A673 (cell line): ENCODE measurements around the gene LRP8. TPM values are rescaled to one million over a fixed set of nuclear protein-coding genes. Genes with fewer than 3 reads are reported as not detected.

Source experiments
- BruUV-seq: library from RNA; stranded (reverse); fragments of 400-500 nt; replicated peaks from 2 replicates; lab custom pipeline; 2021; lab: Mats Ljungman, UMichigan
- CTCF ChIA-PET: fragments of 300-600 bp; sonication (Branson Sonifier 250); formaldehyde crosslinking; loops from one replicate; lab custom pipeline; 2022; ENCODE audit warnings: antibody characterized with exemption; lab: Charles Lee
- POLR2A ChIA-PET: fragments of 300-600 bp; sonication (Branson Sonifier 250); formaldehyde crosslinking; loops from one replicate; lab custom pipeline; 2022; ENCODE audit warnings: antibody characterized with exemption; ENCODE audit not compliant: low non-redundant PET; lab: Charles Lee
- DNase-seq: peaks from one replicate; pipeline ENCODE4 v3.0.0-alpha.2; 2015; ENCODE audit warnings: low spot score
- H3K27ac ChIP-seq: fragments of 200-600 bp; sonication (generic); 2 replicates; pipeline ENCODE4 v1.5.1; 2016; ENCODE audit warnings: mixed run types, low read depth, mild to moderate bottlenecking, mixed read lengths, antibody characterized with exemption, low read length; ENCODE audit not compliant: poor library complexity, severe bottlenecking
- H3K27me3 ChIP-seq: fragments of 200-600 bp; sonication (generic); replicated peaks from 2 replicates; pipeline ENCODE4 v1.6.1; 2017; ENCODE audit warnings: mixed run types, low read depth, mild to moderate bottlenecking, mixed read lengths, antibody characterized with exemption, low read length; ENCODE audit not compliant: insufficient read depth, poor library complexity
- H3K36me3 ChIP-seq: fragments of 200-600 bp; sonication (generic); 2 replicates; pipeline ENCODE4 v1.6.1; 2016; ENCODE audit warnings: mixed run types, mild to moderate bottlenecking, mixed read lengths, antibody characterized with exemption, low read length; ENCODE audit not compliant: insufficient read depth, poor library complexity, severe bottlenecking
- H3K4me1 ChIP-seq: fragments of 200-600 bp; sonication (generic); 2 replicates; pipeline ENCODE4 v1.6.1; 2017; ENCODE audit warnings: mixed run types, mild to moderate bottlenecking, mixed read lengths, antibody characterized with exemption, low read length; ENCODE audit not compliant: insufficient read depth, poor library complexity, severe bottlenecking
- H3K4me3 ChIP-seq: fragments of 200-600 bp; sonication (generic); 2 replicates; pipeline ENCODE4 v1.5.1; 2016; ENCODE audit warnings: low read depth, mixed run types, mild to moderate bottlenecking, mixed read lengths, low read length; ENCODE audit not compliant: poor library complexity, severe bottlenecking
- H3K9me3 ChIP-seq: fragments of 200-600 bp; sonication (generic); 2 replicates; pipeline ENCODE4 v1.6.1; 2016; ENCODE audit warnings: mixed run types, low read depth, mild to moderate bottlenecking, mixed read lengths, antibody characterized with exemption, low read length; ENCODE audit not compliant: poor library complexity, severe bottlenecking
- CTCF ChIP-seq: fragments of 300-800, 200-600 bp; sonication (generic); conservative IDR thresholded peaks from 2 replicates; pipeline ENCODE4 v1.5.1; 2017; ENCODE audit warnings: low read depth, mild to moderate bottlenecking, antibody characterized with exemption, low read length, moderate library complexity, mixed read lengths
- EZH2 ChIP-seq: fragments of 200-600 bp; sonication (generic); IDR thresholded peaks from 2 replicates; pipeline ENCODE4 v1.6.1; 2017; ENCODE audit warnings: borderline replicate concordance, low read depth, mild to moderate bottlenecking, mixed read lengths, antibody characterized with exemption, low read length; ENCODE audit not compliant: poor library complexity, severe bottlenecking
- intact Hi-C: fragments of 100-400 bp; cut with micrococcal nuclease; formaldehyde crosslinking; loops from one replicate; pipeline ENCODE4 v1.10.0; 2022; ENCODE audit not compliant: unreplicated experiment
- total RNA-seq: library from RNA; stranded (reverse); gene quantifications from 2 replicates; pipeline ENCODE4 v1.2.3, GENCODE V29; 2021

The LRP8 gene
- total RNA-seq, 1 experiment from 2014 or later, result 24.7 TPM

DNA sequence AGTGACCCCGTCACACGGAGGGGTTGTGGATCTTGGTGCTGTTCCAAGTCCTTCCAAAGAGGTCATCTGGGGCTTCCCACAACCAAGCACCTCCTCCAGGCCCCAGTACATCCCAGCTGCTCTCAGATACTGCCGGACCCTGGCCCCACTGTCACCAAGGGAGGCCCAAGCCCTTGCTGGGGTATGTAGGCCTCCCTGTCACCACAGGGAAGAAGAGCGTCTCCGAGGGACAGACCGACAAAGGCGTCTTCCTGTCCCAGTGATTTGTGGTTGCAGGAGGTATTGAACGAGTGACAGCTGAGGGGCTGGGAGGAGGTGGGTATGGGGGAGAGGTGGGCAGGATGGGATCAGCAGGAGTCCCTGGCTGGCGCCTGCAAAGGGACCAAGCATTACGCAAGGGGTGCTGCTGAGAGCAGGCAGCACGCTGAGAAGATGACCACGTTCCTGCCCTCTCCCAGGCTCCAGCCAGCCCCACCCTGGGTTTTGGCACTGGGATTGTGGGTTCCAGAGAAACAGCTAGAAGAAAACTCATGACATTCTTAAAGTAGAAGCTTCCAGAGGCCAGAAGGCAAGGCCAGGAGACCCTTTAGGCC lies 29.7 kb downstream of the LRP8 start:
- no peaks in the 10 kb centered on the region for H3K9me3 ChIP-seq
- TF ChIP-seq CTCF (no peak), EZH2 (no peak)
- intact Hi-C loops, result no loop called here
- no peak for DNase-seq
- BruUV-seq, result no TSS peak
- no peaks in the 10 kb centered on the region for H3K27me3 ChIP-seq
- H3K27ac ChIP-seq, result no peak overlapping the region
- ChIA-PET POLR2A (no interaction called here), CTCF (no interaction called here)
- no peaks in the 10 kb centered on the region for H3K36me3 ChIP-seq
- no peaks in the 10 kb centered on the region for H3K4me1 ChIP-seq
- H3K4me3 ChIP-seq, result no peak overlapping the region

- no peaks in the 10 kb centered on the region for H3K27me3 ChIP-seq
- H3K4me1 ChIP-seq, result no peaks in the 10 kb centered on the region
- ChIA-PET POLR2A (no interaction called here), CTCF (no interaction called here)
- no peak overlapping the region for H3K27ac ChIP-seq
- intact Hi-C loops, result no loop called here
- no peak overlapping the region for H3K4me3 ChIP-seq
- no peaks in the 10 kb centered on the region for H3K36me3 ChIP-seq
- no TSS peak for BruUV-seq
- no peaks in the 10 kb centered on the region for H3K9me3 ChIP-seq
- TF ChIP-seq CTCF (no peak), EZH2 (no peak)
- DNase-seq, result no peak
These were observed 30.7 kb downstream of the LRP8 start for GRCh38 chr1:53297195-53297594.

DNA sequence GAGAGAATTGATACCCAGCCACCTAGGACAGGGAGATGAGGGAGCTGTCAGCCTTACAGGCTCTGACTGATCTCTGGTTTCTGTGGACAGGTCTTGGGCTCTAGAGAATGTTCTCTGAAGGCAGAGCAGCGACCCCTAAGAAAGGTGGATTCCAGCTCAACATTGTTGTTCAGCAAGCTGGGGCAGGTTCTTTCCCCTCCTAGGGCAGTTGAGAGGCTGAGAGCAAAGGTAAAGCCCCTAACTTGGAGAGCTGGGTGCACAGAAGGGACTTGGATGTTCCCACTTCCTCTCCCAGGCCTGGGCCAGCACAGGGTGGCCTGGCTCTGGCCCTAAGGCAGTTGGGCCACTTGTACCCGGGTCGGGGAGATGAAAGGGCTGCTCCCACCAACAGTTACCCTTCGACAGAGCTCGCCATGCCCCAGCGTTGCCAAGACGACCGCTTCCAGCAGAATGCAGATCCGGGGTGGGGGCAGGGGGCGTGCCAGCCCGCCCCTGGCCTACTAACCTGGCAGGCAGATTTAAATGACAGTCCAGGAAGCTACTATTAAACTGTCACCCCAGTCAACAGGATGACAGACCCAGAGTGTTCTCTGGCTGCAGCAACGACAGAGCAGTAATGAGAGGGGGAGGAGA lies 31.6 kb downstream of the LRP8 start:
- TF ChIP-seq EZH2 (no peak), CTCF (no peak)
- H3K27me3 ChIP-seq, result no peaks in the 10 kb centered on the region
- POLR2A ChIA-PET, result no interaction called here
- no peak overlapping the region for H3K27ac ChIP-seq
- H3K4me1 ChIP-seq, result no peaks in the 10 kb centered on the region
- H3K9me3 ChIP-seq, result no peaks in the 10 kb centered on the region
- H3K4me3 ChIP-seq, result no peak overlapping the region
- H3K36me3 ChIP-seq, result no peaks in the 10 kb centered on the region
- BruUV-seq, result no TSS peak
- intact Hi-C loops, result no loop called here
- CTCF ChIA-PET, result no interaction called here
- DNase-seq, result no peak
